Measurements from ENCODE around the gene LBH.

DNA sequence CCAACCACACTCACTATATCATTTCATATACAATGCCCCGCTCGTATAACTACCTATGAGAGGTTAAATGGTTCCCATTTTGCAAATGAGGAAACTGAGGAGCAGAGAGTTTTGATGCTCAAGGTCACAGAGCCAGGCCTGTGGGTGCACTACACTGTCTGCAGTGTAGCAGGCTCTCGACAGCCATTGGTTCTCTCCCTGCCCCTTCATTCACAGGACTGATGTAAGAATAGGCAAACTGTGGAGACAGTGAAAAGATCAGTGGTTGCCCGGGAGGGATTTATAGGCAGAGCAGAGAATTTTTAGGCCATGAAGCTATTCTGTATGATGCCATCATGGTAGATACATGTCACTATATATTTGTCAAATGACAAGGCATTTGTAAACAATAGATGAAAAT, 39.0 kb upstream of the LBH start:
- TF ChIP-seq, protein P1, sequence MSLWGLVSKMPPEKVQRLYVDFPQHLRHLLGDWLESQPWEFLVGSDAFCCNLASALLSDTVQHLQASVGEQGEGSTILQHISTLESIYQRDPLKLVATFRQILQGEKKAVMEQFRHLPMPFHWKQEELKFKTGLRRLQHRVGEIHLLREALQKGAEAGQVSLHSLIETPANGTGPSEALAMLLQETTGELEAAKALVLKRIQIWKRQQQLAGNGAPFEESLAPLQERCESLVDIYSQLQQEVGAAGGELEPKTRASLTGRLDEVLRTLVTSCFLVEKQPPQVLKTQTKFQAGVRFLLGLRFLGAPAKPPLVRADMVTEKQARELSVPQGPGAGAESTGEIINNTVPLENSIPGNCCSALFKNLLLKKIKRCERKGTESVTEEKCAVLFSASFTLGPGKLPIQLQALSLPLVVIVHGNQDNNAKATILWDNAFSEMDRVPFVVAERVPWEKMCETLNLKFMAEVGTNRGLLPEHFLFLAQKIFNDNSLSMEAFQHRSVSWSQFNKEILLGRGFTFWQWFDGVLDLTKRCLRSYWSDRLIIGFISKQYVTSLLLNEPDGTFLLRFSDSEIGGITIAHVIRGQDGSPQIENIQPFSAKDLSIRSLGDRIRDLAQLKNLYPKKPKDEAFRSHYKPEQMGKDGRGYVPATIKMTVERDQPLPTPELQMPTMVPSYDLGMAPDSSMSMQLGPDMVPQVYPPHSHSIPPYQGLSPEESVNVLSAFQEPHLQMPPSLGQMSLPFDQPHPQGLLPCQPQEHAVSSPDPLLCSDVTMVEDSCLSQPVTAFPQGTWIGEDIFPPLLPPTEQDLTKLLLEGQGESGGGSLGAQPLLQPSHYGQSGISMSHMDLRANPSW (CRISPR knock-in tag; IDR thresholded peaks at IDR 0.05; ENCODE audit: borderline replicate concordance) = no peak
- TF ChIP-seq KAT8 (CRISPR knock-in tag; IDR thresholded peaks at IDR 0.05) (no peak), MAZ (IDR thresholded peaks at IDR 0.05; ENCODE audit: borderline replicate concordance, low read depth, low read length) (no peak), MAZ (CRISPR knock-in tag; IDR thresholded peaks at IDR 0.05; ENCODE audit: low read depth) (no peak)
